Heart right ventricle (tissue), 16 donors: ENCODE results near the gene LRIG1. TPM values are rescaled to one million over a fixed set of nuclear protein-coding genes. Genes with fewer than 3 reads are reported as not detected.

Experiments used
- ATAC-seq, 8 donors: fragments of 200-7000 bp; cut with Tn5 transposase; one replicate each; pipeline ENCODE4 v1.9.1; 2020; ENCODE audit warnings: mild to moderate bottlenecking in 8 of 8, moderate library complexity in 8 of 8, moderate number of reproducible peaks in 1 of 8
- DNase-seq, 2 donors: peaks; one replicate each; pipeline ENCODE4 v3.0.0-alpha.2; 2020
- H3K27ac ChIP-seq, 10 donors: fragments of 200-600 bp; sonication (generic) in 2 of 10; one replicate each; pipeline versions ENCODE4 v1.5.0 to v1.8.0; 2020 to 2022; ENCODE audit warnings: mild to moderate bottlenecking in 3 of 10
- H3K27me3 ChIP-seq, 7 donors: fragments of 200-600 bp; one replicate each; pipeline ENCODE4 v1.8.0; 2021 to 2022; ENCODE audit warnings: mild to moderate bottlenecking in 2 of 7
- H3K36me3 ChIP-seq, 9 donors: fragments of 200-600 bp; sonication (generic) in 1 of 9; one replicate each; pipeline versions ENCODE4 v1.5.0 to v1.8.0; 2020 to 2022; ENCODE audit warnings: mild to moderate bottlenecking in 2 of 9
- H3K4me1 ChIP-seq, 9 donors: fragments of 200-600 bp; sonication (generic) in 1 of 9; one replicate each; pipeline versions ENCODE4 v1.5.0 to v1.8.0; 2020 to 2022; ENCODE audit warnings: mild to moderate bottlenecking in 4 of 9
- H3K4me3 ChIP-seq, 10 donors: fragments of 200-600 bp; sonication (generic) in 2 of 10; one replicate each; pipeline versions ENCODE4 v1.5.0 to v1.8.0; 2020 to 2022; ENCODE audit warnings: mild to moderate bottlenecking in 7 of 10, moderate library complexity in 2 of 10
- H3K9me3 ChIP-seq, 11 donors: fragments of 200-600 bp in 10 of 11; sonication (generic) in 2 of 11; one replicate each; pipeline versions ENCODE4 v1.5.0 to v1.8.0; 2013 to 2022; ENCODE audit warnings: mild to moderate bottlenecking in 2 of 11, control low read depth in 1 of 11, moderate library complexity in 1 of 11
- WGBS, 2 donors: extraction: QIAGEN DNeasy Blood & Tissue Kit; methylation state at CpG; one replicate each; pipeline ENCODE4 v1.1.7; 2013; ENCODE audit warnings: inconsistent platforms in 1 of 2; 5-methylcytosine and 5-hydroxymethylcytosine counted together
- intact Hi-C, 10 donors: fragments of 100-400 bp; cut with DNase I; formaldehyde crosslinking; loops; one replicate each; pipeline versions ENCODE4 v1.11.1 to v1.14.2; 2022
- polyA plus RNA-seq, 2 donors: library from polyadenylated mRNA; stranded (reverse); fragments of 200-250 nt; gene quantifications; one replicate each; pipeline ENCODE4 v1.2.3, GENCODE V29; 2013
- total RNA-seq, 10 donors: library from RNA; stranded (reverse); fragmentation: NEBNext Ultra II Directional in 3 of 10; extraction: Animal tissue kit (Norgen Biotek cat#: 25700) in 3 of 10; gene quantifications; one replicate each; pipeline versions ENCODE4 v1.2.1 to v1.2.4, GENCODE V29; 2021 to 2023
- TF ChIP-seq, protein P1 (sequence below), 9 donors: fragments of 200-600 bp; sonication (generic) in 2 of 9; IDR thresholded peaks; one replicate each; pipeline versions ENCODE4 v1.5.0 to v1.8.0; 2021 to 2022; ENCODE audit warnings: antibody characterized with exemption in 9 of 9, mild to moderate bottlenecking in 5 of 9, moderate library complexity in 1 of 9
- donor health status: Arrhythmogenic right ventricular cardiomyopathy.
- donor health status: ischemic (EF 13 %, LVEDD 7.1; RV severe dilation, severe dysfunction).
- donor health status: healthy with polysubstance abuse.
- donor health status: DM: no; HTN: yes; CAD: no.
- donor health status: DM: no; HTN: no; CAD: no.
- donor health status: ischemic (EF 25% LVEDD 6.9; RV normal size, moderate dysfunction).
- donor health status: ischemic (EF 25% LVEDD 5.7; RV mildly dilated, moderate dysfunction).
- donor health status: healthy.
- donor health status: DM: yes; HTN: yes; CAD: no.
- donor health status: Ischemic cardiomyopathy.
- donor health status: ischemic (EF 35%, LVEDD 5.7; RV mildly dilated, moderate dysfunction).
- donor health status: nonischemic (EF 11% LVEDD 7.7; RV severe dilation, severe dysfunction).
- donor health status: DM: yes; HTN: yes; CAD: no.
- donor health status: PGD.
- donor health status: ischemic (EF 29% LVEDD 5.4; RV normal size, mild dysfunction).
- donor health status: nonischemic (EF 23%, LVEDD 6.1; RV moderate dilation, normal function).

LRIG1 gene
- total and polyA plus RNA-seq, 12 donors, result 23.8 to 109 (median 94.2) TPM

- 61 to 76% methylated on average over 3 of the region's 3 CpGs for WGBS, 2 donors
- no peak for DNase-seq
- TF ChIP-seq, protein P1, sequence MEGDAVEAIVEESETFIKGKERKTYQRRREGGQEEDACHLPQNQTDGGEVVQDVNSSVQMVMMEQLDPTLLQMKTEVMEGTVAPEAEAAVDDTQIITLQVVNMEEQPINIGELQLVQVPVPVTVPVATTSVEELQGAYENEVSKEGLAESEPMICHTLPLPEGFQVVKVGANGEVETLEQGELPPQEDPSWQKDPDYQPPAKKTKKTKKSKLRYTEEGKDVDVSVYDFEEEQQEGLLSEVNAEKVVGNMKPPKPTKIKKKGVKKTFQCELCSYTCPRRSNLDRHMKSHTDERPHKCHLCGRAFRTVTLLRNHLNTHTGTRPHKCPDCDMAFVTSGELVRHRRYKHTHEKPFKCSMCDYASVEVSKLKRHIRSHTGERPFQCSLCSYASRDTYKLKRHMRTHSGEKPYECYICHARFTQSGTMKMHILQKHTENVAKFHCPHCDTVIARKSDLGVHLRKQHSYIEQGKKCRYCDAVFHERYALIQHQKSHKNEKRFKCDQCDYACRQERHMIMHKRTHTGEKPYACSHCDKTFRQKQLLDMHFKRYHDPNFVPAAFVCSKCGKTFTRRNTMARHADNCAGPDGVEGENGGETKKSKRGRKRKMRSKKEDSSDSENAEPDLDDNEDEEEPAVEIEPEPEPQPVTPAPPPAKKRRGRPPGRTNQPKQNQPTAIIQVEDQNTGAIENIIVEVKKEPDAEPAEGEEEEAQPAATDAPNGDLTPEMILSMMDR (IDR thresholded peaks at IDR 0.05), result no peak
- Histone ChIP-seq H3K9me3 (no peaks in the 10 kb centered on the region), H3K36me3 (no peaks in the 10 kb centered on the region), H3K4me3 (no peak overlapping the region), H3K4me1 (peaks cover 31 to 99% (median 85%) of the 10 kb centered on the region in 9 donors), H3K27ac (peak overlapping the region in 4 of 10 donors; percentile 6 to 95 (median 12)), H3K27me3 (no peaks in the 10 kb centered on the region)
- intact Hi-C loops, result loop anchor here in 3 of 10 donors (5.0 to 10.0 kb wide), 3 partner anchors 40 to 217 kb away; no protein-coding TSS in a partner anchor
- ATAC-seq, result no peak
These were observed 8.8 kb downstream of the LRIG1 start for GRCh38 chr3:66492071-66492470.

GRCh38 chr3:66490984-66491383 is 9.8 kb downstream of the LRIG1 start:
- intact Hi-C loops, result loop anchor here in 3 of 10 donors (5.0 to 10.0 kb wide), 3 partner anchors 39 to 216 kb away; no protein-coding TSS in a partner anchor
- Histone ChIP-seq H3K27me3 (no peaks in the 10 kb centered on the region), H3K4me1 (peaks cover 31 to 99% (median 85%) of the 10 kb centered on the region in 9 donors), H3K36me3 (no peaks in the 10 kb centered on the region), H3K4me3 (no peak overlapping the region), H3K27ac (peak overlapping the region in 8 of 10 donors; percentile 2 to 61 (median 40)), H3K9me3 (no peaks in the 10 kb centered on the region)
- no peak for DNase-seq
- WGBS, 2 donors, result 37 to 45% methylated on average over 1 of the region's 1 CpG
- ATAC-seq, result no peak
- TF ChIP-seq, protein P1 (IDR thresholded peaks at IDR 0.05), result no peak

GRCh38 chr3:66490214-66490613 is 10.6 kb downstream of the LRIG1 start:
- no peaks in the 10 kb centered on the region for H3K36me3 ChIP-seq
- peak overlapping the region in 1 of 10 donors; percentile 6 for H3K4me3 ChIP-seq
- TF ChIP-seq, protein P1 (IDR thresholded peaks at IDR 0.05), result no peak
- H3K9me3 ChIP-seq, result no peaks in the 10 kb centered on the region
- peaks cover 33 to 99% (median 85%) of the 10 kb centered on the region in 9 donors for H3K4me1 ChIP-seq
- H3K27me3 ChIP-seq, result no peaks in the 10 kb centered on the region
- peak overlapping the region in 7 of 10 donors; percentile 2 to 53 (median 38) for H3K27ac ChIP-seq
- DNase-seq (no peak), ATAC-seq (peak in 2 of 8 donors; percentile 21 to 33)
- WGBS, 2 donors, result 31 to 44% methylated on average over 4 of the region's 4 CpGs
- intact Hi-C loops, result loop anchor here in 3 of 10 donors (5.0 to 10.0 kb wide), 3 partner anchors 38 to 215 kb away; no protein-coding TSS in a partner anchor

GRCh38 chr3:66489581-66489980 is 11.2 kb downstream of the LRIG1 start:
- Histone ChIP-seq H3K36me3 (no peaks in the 10 kb centered on the region), H3K27ac (peak overlapping the region in 5 of 10 donors; percentile 35 to 53 (median 43)), H3K27me3 (no peaks in the 10 kb centered on the region), H3K4me3 (no peak overlapping the region), H3K4me1 (peaks cover 33 to 99% (median 84%) of the 10 kb centered on the region in 9 donors), H3K9me3 (no peaks in the 10 kb centered on the region)
- ATAC-seq (no peak), DNase-seq (no peak)
- intact Hi-C loops, result no loop called here
- WGBS, 2 donors, result 76 to 80% methylated on average over 4 of the region's 4 CpGs
- TF ChIP-seq, protein P1 (IDR thresholded peaks at IDR 0.05), result no peak
